GM12878 (cell line): Measurements from ENCODE around the gene ZNF2. TPM values are rescaled to one million over a fixed set of nuclear protein-coding genes. Genes with fewer than 3 reads are reported as not detected.

ENCODE experiments used
- ATAC-seq: fragments of 200-7000 bp; cut with Tn5 transposase; 3 replicates; pipeline ENCODE4 v1.9.1; 2020; ENCODE audit warnings: mild to moderate bottlenecking, moderate library complexity
- BruUV-seq: library from RNA; stranded (reverse); fragments of 400-500 nt; replicated peaks from 2 replicates; lab custom pipeline; 2021; lab: Mats Ljungman, UMichigan
- CTCF ChIA-PET: fragments of 300-600 bp; sonication (Branson Sonifier 250); formaldehyde crosslinking; extraction: SDS; loops from one replicate; lab custom pipeline; 2021; ENCODE audit warnings: inconsistent platforms; lab: Yijun Ruan, JAX
- POLR2A ChIA-PET: fragments of 350-600 bp; formaldehyde crosslinking; extraction: SDS; loops from one replicate; lab custom pipeline; 2021; ENCODE audit warnings: inconsistent platforms; lab: Charles Lee
- RAD21 ChIA-PET: fragments of 300-600 bp; sonication (Branson Sonifier 250); formaldehyde crosslinking; loops from one replicate; lab custom pipeline; 2023; ENCODE audit warnings: antibody characterized with exemption; ENCODE audit not compliant: unreplicated experiment; lab: Charles Lee
- SMC1A ChIA-PET: fragments of 300-600 bp; sonication (Branson Sonifier 250); formaldehyde crosslinking; loops from one replicate; lab custom pipeline; 2023; ENCODE audit not compliant: unreplicated experiment, uncharacterized antibody; lab: Charles Lee
- DNase-seq: peaks from one replicate; pipeline ENCODE4 v3.0.0-alpha.2; 2011; ENCODE audit warnings: low read depth, low spot score
- FAIRE-seq: peaks from 3 replicates; lab custom pipeline; 2011; peaks lifted over from hg19 to GRCh38; lab: Jason Lieb, UNC
- H2AFZ ChIP-seq: 2 replicates; pipeline ENCODE4 v1.6.0; 2011; ENCODE audit warnings: low read depth, low read length, control low read depth; ENCODE audit not compliant: control insufficient read depth
- H3K27ac ChIP-seq: 2 replicates; pipeline ENCODE4 v1.5.1; 2011; ENCODE audit warnings: control low read depth; ENCODE audit not compliant: control insufficient read depth, insufficient read depth
- H3K27me3 ChIP-seq, 2 experiments: replicated peaks in 1 of 2; 2 replicates each; pipeline versions ENCODE4 v1.6.0 to v1.6.1; 2011; ENCODE audit warnings: low read length in 1 of 2; ENCODE audit not compliant: control insufficient read depth in 2 of 2, insufficient read depth in 2 of 2
- H3K36me3 ChIP-seq, 2 experiments: 2 replicates each; pipeline ENCODE4 v1.5.1; 2011; ENCODE audit warnings: low read length in 1 of 2; ENCODE audit not compliant: control insufficient read depth in 2 of 2, insufficient read depth in 2 of 2
- H3K4me1 ChIP-seq: 2 replicates; pipeline ENCODE4 v1.6.1; 2011; ENCODE audit warnings: mild to moderate bottlenecking, low read length, moderate library complexity, mixed read lengths; ENCODE audit not compliant: control insufficient read depth, insufficient read depth
- H3K4me2 ChIP-seq: 2 replicates; pipeline ENCODE4 v1.6.0; 2011; ENCODE audit warnings: control low read depth; ENCODE audit not compliant: control insufficient read depth, insufficient read depth
- H3K4me3 ChIP-seq: fragments of 200-600 bp; sonication (generic); 2 replicates; pipeline ENCODE4 v1.5.1; 2016
- H3K79me2 ChIP-seq: 2 replicates; pipeline ENCODE4 v1.6.0; 2011; ENCODE audit warnings: low read length; ENCODE audit not compliant: control insufficient read depth, insufficient read depth
- H3K9ac ChIP-seq: 2 replicates; pipeline ENCODE4 v1.8.0; 2011; ENCODE audit warnings: low read length, control low read depth, mixed read lengths; ENCODE audit not compliant: control insufficient read depth, insufficient read depth
- H3K9me3 ChIP-seq: replicated peaks from 3 replicates; pipeline ENCODE4 v1.5.1; 2011; ENCODE audit warnings: mild to moderate bottlenecking, low read length; ENCODE audit not compliant: control insufficient read depth, insufficient read depth
- H4K20me1 ChIP-seq: 2 replicates; pipeline ENCODE4 v1.6.0; 2011; ENCODE audit not compliant: control insufficient read depth, insufficient read depth
- E2F4 ChIP-seq: IDR thresholded peaks from 2 replicates; pipeline ENCODE4 v1.6.1; 2012; ENCODE audit warnings: low read depth, low read length, improper control_type of control experiment
- EZH2 ChIP-seq: IDR thresholded peaks from 2 replicates; pipeline ENCODE4 v1.6.1; 2012; ENCODE audit warnings: low read depth, mild to moderate bottlenecking, control low read depth, inconsistent platforms, low read length, borderline replicate concordance; ENCODE audit not compliant: control insufficient read depth
- GABPA ChIP-seq: IDR thresholded peaks from 2 replicates; pipeline ENCODE4 v1.6.1; 2014; ENCODE audit warnings: antibody characterized with exemption, low read depth, mild to moderate bottlenecking, inconsistent platforms
- IKZF1 ChIP-seq: fragments of 450-650 bp; conservative IDR thresholded peaks from 2 replicates; pipeline ENCODE4 v1.6.1; 2017; ENCODE audit warnings: antibody characterized with exemption, mild to moderate bottlenecking
- LARP7 ChIP-seq: fragments of 450-650 bp; IDR thresholded peaks from 2 replicates; pipeline ENCODE4 v1.6.1; 2017; ENCODE audit warnings: mild to moderate bottlenecking
- MLLT1 ChIP-seq: fragments of 450-650 bp; IDR thresholded peaks from 2 replicates; pipeline ENCODE4 v1.6.1; 2016; ENCODE audit warnings: mild to moderate bottlenecking
- MYC ChIP-seq: IDR thresholded peaks from 2 replicates; pipeline ENCODE4 v1.6.1; 2011; ENCODE audit warnings: mild to moderate bottlenecking, low read length, moderate library complexity, inconsistent platforms; ENCODE audit not compliant: insufficient read depth, insufficient replicate concordance, insufficient read length, severe bottlenecking
- NFXL1 ChIP-seq: fragments of 450-650 bp; IDR thresholded peaks from 2 replicates; pipeline ENCODE4 v1.6.1; 2017; ENCODE audit warnings: antibody characterized with exemption, mild to moderate bottlenecking, borderline replicate concordance
- PBX3 ChIP-seq: IDR thresholded peaks from 2 replicates; pipeline ENCODE4 v1.6.1; 2011; ENCODE audit warnings: mild to moderate bottlenecking, low read depth, low read length, moderate library complexity; ENCODE audit not compliant: insufficient replicate concordance
- POLR2A ChIP-seq: IDR thresholded peaks from 2 replicates; pipeline ENCODE4 v1.6.1; 2011; ENCODE audit warnings: low read depth, mild to moderate bottlenecking, low read length
- RFX5 ChIP-seq: IDR thresholded peaks from 2 replicates; pipeline ENCODE4 v1.6.1; 2011; ENCODE audit warnings: low read depth, low read length, improper control_type of control experiment
- SIX5 ChIP-seq: IDR thresholded peaks from 2 replicates; pipeline ENCODE4 v1.6.1; 2011; ENCODE audit warnings: mild to moderate bottlenecking, low read depth, low read length, moderate library complexity; ENCODE audit not compliant: severe bottlenecking
- SMARCA5 ChIP-seq: fragments of 450-650 bp; IDR thresholded peaks from 2 replicates; pipeline ENCODE4 v1.6.1; 2017; ENCODE audit warnings: mild to moderate bottlenecking
- SRF ChIP-seq, 2 experiments: IDR thresholded peaks; 2 replicates each; pipeline ENCODE4 v1.6.1; 2011; ENCODE audit warnings: low read depth in 2 of 2, low read length in 2 of 2, mild to moderate bottlenecking in 1 of 2, moderate library complexity in 1 of 2
- TAF1 ChIP-seq: IDR thresholded peaks from 2 replicates; pipeline ENCODE4 v1.6.1; 2011; ENCODE audit warnings: mild to moderate bottlenecking, low read depth, low read length, borderline replicate concordance
- TBL1XR1 ChIP-seq: IDR thresholded peaks from 2 replicates; pipeline ENCODE4 v1.6.1; 2012; ENCODE audit warnings: low read depth, low read length, improper control_type of control experiment
- YBX1 ChIP-seq: fragments of 450-650 bp; IDR thresholded peaks from 2 replicates; pipeline ENCODE4 v1.6.1; 2016; ENCODE audit warnings: antibody characterized with exemption
- ZNF207 ChIP-seq: fragments of 450-650 bp; IDR thresholded peaks from 2 replicates; pipeline ENCODE4 v1.6.1; 2014; ENCODE audit warnings: antibody characterized with exemption, mild to moderate bottlenecking, borderline replicate concordance
- ZSCAN29 ChIP-seq: fragments of 450-650 bp; IDR thresholded peaks from 2 replicates; pipeline ENCODE4 v1.6.1; 2017; ENCODE audit warnings: mild to moderate bottlenecking, moderate library complexity
- WGBS: methylation state at CpG from one replicate; pipeline ENCODE4 v1.1.6; 2016; ENCODE audit warnings: low lambda C conversion rate; ENCODE audit not compliant: insufficient replicate concordance, insufficient coverage; ENCODE audit errors: missing lambda C conversion rate; 5-methylcytosine and 5-hydroxymethylcytosine counted together
- in situ Hi-C: fragments of 300-500 bp; cut with MboI; formaldehyde crosslinking; loops from 9 replicates; pipeline ENCODE4 v1.14.3; 2018; ENCODE audit warnings: mixed read lengths
- intact Hi-C: fragments of 100-400 bp; cut with micrococcal nuclease; formaldehyde crosslinking; loops from one replicate; pipeline ENCODE4 v1.14.2; 2022; ENCODE audit not compliant: unreplicated experiment
- polyA plus RNA-seq, 11 experiments: library from polyadenylated mRNA; depleted of rRNA in 4 of 11; unstranded in 6 of 11; stranded (reverse) in 5 of 11; fragments of >200 nt; fragmentation: Nextera tagmentation in 4 of 11; fragmentation: Illumina TruSeq in 1 of 11; extraction: Ambion mirVana in 4 of 11; extraction: Trizol in 1 of 11; gene quantifications; 1 replicate in 1 of 11; 2 replicates in 10 of 11; pipeline versions ENCODE4 v1.2.1 to v1.2.3, GENCODE V29; 2011 to 2016; ENCODE audit warnings: inconsistent platforms in 2 of 11, missing spikeins in 2 of 11, low read depth in 1 of 11
- total RNA-seq, 4 experiments: library from RNA; depleted of rRNA in 3 of 4; stranded (reverse); fragments of >200 nt in 3 of 4; fragmentation: Illumina TruSeq in 1 of 4; extraction: Trizol in 1 of 4; gene quantifications; 2 replicates each; pipeline versions ENCODE4 v1.2.1 to v1.2.3, GENCODE V29; 2013 to 2021

Gene ZNF2
- total and polyA plus RNA-seq, 10 of the 15 experiments (the other 5 are each of a cell fraction or from before 2014, with no cell fraction given) = 2.4 to 5.1 (median 3.5) TPM

GRCh38 chr2:95207111-95207961 lies 41.7 kb downstream of the ZNF2 start, which contains the start of gene ZNF892:
Gene ZNF892, plus strand, starts transcription at chr2:95207521. Its CDS starts 295 bp downstream, at chr2:95207816.
- Histone ChIP-seq H3K9me3 (peaks cover 10% of the 10 kb centered on the region; the same call in 2 of the 3 replicates), H3K4me2 (peak within 1 kb of the TSS; percentile 93), H3K36me3 (no peaks in the 10 kb centered on the region; a peak in 2 of 4 replicates), H2AFZ (peak within 1 kb of the TSS; percentile 82), H3K9ac (peak within 1 kb of the TSS; percentile 21), H3K4me1 (no peaks in the 10 kb centered on the region), H3K27me3 (no peaks in the 10 kb centered on the region), H3K27ac (peak within 1 kb of the TSS; percentile 30; the same call in 1 of the 2 replicates), H4K20me1 (no peaks in the 10 kb centered on the region), H3K4me3 (peak within 1 kb of the TSS; percentile 79), H3K79me2 (no peaks in the 10 kb centered on the region)
- ATAC-seq (peak; percentile 98), FAIRE-seq (peak; percentile 78), DNase-seq (peak; percentile 45)
- 3% methylated on average over 69 of the region's 74 CpGs for WGBS
- intact Hi-C loops (loop anchor here (2.0 to 10.0 kb wide), 3 partner anchors 43 to 183 kb away; partner anchors contain the start of genes MAL and ZNF2), in situ Hi-C loops (no loop called here)
- SMC1A ChIA-PET = no interaction called here
- POLR2A ChIA-PET = no interaction called here
- RAD21 ChIA-PET = no interaction called here
- CTCF ChIA-PET = interaction anchor here (0.8 to 1.5 kb wide), 2 partner anchors 131 to 185 kb away, joined by 3 to 7 read pairs; no protein-coding TSS in a partner anchor
- TSS peak; percentile 67 for BruUV-seq
- no peak for TF ChIP-seq E2F4
- TF ChIP-seq PBX3 = no peak
- TF ChIP-seq ZNF207 = peak; percentile 88; the same call in 1 of the 2 replicates
- TF ChIP-seq GABPA = no peak
- TF ChIP-seq RFX5 = no peak
- no peak for TF ChIP-seq EZH2
- TF ChIP-seq IKZF1 = peak; percentile 98
- TF ChIP-seq TBL1XR1 = no peak
- TF ChIP-seq NFXL1 = peak; percentile 97
- TF ChIP-seq SMARCA5 = peak; percentile 79
- no peak for TF ChIP-seq ZSCAN29
- 0 out of 2 replicates have a peak, but pooled peaks have one; percentile 23 for TF ChIP-seq MLLT1
- no peak for TF ChIP-seq YBX1
- TF ChIP-seq SRF (IDR thresholded peaks at IDR 0.05; ENCODE audit: low read depth in 2 of 2, low read length in 2 of 2) = no peak
- TF ChIP-seq TAF1 = peak; percentile 27; the same call in 1 of the 2 replicates
- TF ChIP-seq SIX5 = peak; percentile 75
- TF ChIP-seq MYC = no peak
- TF ChIP-seq POLR2A = peak; percentile 69
- TF ChIP-seq LARP7 = peak; percentile 94
